GM18951 (cell line): ENCODE measurements around the gene SVBP.
"Not testable (repeated sequence)": the region's sequence is repeated elsewhere in the genome, so short reads cannot be mapped to it uniquely, and the experiment has no call there.

Experiments
- POLR2A ChIP-seq: IDR thresholded peaks from 4 replicates; pipeline ENCODE4 v1.6.1; 2011; ENCODE audit warnings: mild to moderate bottlenecking; ENCODE audit not compliant: insufficient read length, insufficient read depth; ENCODE audit errors: extremely low read depth
- in situ Hi-C: fragments of 300-500 bp; cut with MboI; formaldehyde crosslinking; loops from one replicate; pipeline ENCODE4 v1.12.0; 2022; ENCODE audit warnings: low sequenced_read_pairs, mixed read lengths, inconsistent platforms; ENCODE audit not compliant: unreplicated experiment

SVBP gene

DNA sequence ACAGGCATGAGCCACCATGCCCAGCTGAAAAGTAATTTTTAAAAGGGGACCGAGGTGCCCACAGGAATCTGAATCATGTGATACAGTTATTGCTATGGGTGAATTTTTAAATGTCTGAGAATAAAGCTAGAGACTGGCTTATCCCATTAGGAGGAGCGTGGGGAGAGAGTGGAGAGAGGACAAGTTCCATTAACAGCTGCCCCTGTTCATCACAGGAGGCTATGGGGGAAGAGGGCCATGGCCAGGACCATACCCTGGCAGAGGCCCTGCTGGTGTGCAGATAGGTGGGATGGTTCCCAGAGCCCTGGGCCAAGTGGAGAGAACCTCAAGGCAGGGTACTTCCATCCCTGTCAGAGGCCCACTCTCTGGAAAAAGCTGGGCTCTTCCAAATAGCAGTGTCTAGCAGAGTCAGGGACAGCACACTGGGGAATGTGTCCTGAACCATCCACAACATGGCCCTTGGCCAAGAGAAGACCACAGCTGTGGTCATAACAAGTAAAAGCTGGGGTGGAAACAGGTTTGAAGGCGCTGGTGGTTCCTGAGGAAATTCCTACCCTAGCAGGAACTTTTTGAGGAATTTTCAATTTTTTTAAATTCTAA is 15.5 kb upstream of the SVBP start:
- no peak for TF ChIP-seq POLR2A
- in situ Hi-C loops = no loop called here

DNA sequence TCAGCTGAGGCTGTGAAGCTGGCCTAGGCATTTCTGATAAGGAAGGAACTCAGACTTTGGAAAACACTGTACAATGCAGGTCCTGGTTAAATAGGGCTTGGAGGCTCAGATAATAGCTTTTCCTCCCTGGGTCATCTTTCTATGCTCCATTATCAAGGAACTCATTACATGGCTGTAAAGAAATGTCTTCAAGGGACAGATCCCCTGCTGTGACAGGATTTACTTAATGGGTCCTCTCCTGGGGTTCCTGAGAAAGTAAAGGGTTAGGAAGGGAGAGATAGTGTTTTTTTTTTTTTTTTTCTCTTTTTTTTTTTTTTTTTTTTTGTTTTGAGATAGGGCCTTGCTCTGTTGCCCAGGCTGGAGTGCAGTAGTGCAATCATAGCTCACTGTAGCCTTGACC is 14.1 kb upstream of the SVBP start:
- in situ Hi-C loops = no loop called here
- no peak for TF ChIP-seq POLR2A

DNA sequence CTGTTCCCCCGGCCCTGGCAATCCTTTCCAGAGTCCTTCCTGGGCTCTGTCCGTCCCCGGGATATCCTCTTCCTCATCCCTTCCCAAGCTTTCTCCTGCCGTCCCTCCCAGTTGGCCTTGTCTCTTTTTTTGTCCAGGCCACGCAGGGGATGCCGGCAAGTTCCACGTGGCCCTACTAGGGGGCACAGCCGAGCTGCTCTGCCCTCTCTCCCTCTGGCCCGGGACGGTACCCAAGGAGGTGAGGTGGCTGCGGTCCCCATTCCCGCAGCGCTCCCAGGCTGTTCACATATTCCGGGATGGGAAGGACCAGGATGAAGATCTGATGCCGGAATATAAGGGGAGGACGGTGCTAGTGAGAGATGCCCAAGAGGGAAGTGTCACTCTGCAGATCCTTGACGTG is 13.4 kb upstream of the SVBP start:
- in situ Hi-C loops = no loop called here
- TF ChIP-seq POLR2A = no peak

DNA sequence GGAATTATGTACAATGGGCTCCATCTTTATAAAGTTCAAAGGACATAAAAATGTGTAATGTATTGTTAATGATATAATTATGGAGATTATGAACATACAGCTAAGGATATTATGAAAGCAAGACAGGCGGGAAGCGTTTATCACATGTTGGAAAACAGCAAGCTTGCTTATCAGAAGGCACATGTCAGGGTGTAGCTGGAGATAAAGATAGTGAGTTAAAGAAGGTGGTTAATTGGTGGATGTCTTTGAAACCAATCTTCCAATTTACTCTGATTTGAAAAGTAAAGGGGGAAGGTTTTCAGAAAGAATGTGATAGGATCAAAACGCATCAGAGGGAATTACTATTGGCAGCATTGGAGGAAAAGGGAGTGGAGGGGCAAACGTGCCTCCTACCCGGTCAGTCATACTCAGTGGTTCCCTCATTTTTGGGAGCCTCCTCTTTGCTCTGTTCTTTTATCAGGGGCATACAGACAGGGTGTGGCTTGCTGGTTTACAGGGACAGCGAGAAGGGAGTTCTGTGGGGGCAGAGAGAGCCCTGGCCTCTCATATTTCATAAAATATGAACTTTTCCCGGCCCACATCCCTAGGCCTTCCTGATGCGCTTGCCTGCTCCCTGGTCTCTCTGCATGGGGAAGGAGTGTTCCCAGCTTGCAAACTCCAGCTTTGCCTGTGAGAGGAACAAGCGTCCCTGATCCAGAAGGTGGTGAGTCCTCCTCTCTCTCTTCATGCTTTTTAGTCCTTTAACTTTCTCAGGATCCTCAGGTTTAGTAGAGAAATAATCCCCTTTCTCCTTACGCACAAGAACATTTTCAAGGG is 8.0 kb upstream of the SVBP start:
- no peak for TF ChIP-seq POLR2A
- in situ Hi-C loops = no loop called here

DNA sequence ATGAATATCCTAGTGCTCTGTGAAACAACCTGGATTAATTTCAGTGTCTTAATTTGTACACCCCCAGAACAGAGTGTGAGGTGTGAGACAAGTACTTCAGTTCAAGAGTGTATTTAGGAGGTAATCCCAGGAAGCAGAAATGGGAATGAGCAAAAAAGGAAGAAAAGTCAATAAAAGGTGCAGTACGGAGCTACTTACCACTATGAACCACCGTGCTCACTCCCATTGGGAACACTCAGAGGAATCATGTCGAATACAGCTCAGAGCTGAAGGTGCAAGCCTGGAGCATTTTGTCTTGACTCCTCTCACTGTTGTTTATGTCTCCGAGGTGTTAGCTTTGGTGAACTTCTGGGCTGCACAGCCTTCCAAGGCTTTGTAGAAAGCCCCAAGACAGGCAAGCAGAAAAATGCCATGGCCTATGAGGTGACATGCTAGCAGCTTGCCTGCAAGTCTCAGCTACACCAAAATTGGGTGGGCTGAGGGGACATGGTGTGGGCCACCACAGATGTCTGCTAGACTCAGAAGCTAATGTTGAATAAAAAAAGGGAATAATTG is 7.4 kb upstream of the SVBP start:
- no peak for TF ChIP-seq POLR2A
- in situ Hi-C loops = no loop called here

DNA sequence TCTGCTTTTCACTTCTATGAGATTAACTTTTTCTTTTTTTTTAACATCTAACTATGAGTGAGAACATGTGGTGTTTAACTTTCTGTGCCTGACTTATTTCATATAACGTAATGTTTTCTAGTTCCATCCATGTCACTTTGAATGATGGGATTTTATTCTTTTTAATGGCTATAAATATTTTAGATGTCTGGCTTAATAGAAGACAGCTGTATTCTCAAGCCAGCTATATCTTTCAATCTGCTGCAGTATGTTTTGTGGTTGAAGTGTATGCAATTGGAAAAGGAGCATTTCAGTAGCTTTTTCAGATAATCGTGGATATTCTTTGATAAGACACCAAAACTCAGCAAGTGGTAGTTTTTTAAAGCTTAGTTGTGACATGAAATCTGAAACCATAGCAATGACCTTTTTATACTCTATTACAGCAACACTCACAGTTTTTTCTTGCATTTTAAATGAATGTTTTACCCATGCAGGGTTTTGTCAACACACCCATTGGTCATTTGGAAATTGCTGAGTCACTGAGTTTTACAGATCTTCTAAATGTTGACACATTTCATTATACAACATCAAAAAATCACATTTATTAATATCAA is 5.7 kb upstream of the SVBP start:
- in situ Hi-C loops = no loop called here
- no peak for TF ChIP-seq POLR2A

DNA sequence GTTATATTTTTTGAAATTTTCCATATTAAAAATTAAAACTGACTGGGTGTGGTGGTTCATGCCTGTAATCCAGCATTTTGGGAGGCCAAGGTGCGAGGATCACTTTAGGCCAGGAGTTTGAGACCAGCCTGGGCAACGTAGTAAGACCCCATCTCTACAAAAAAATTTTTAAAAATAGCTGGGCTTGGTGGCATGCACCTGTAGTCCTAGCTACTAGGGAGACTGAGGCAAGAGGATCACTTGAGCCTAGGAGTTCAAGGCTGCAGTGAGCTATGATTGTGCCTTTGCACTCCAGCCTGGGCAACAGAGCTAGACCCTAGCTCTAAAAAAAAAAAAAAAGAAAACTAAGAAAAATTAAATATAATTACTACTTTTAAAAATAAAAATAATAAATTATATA is 4.5 kb upstream of the SVBP start:
- in situ Hi-C loops = no loop called here
- no peak for TF ChIP-seq POLR2A

DNA sequence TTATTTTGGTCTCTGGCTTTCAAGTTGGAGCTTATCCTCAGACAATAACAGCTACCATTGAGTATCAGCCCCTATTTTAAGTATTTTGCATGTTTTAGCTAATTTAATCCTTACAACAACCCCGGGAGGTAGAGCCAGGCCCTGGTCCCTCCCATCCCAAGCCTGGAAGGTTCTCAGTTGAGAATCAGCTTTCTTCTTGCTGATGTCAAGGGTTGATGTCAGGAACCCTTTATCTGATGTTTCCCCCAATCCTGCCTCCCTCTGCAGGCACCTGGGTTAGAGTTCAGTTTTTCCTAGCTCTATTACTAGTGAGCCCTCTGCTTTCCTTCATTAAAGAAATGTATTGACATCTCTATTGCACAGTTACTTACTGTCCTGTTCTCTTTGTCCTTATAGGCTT is 3.6 kb upstream of the SVBP start:
- in situ Hi-C loops = no loop called here
- no peak for TF ChIP-seq POLR2A

DNA sequence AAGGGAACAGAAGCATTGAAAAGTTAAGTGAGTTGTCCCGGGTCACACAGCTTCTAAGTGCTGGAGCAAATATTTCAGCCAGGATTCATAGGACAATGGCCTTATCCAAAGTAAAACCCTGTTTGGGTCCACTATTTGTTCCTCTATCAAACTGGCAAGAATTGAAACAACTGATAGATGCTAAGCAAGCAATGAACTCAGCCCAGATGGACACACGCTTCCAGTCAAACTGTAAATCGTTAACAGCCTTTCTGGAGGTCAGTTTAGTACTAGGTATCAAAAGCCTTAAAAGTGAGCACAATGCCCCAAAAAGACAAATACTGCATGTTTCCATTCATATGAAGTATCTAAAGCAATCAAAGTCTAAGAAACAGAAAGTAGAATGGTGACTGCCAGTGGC is 779 bp upstream of the SVBP start:
- TF ChIP-seq POLR2A = no peak
- in situ Hi-C loops = no loop called here

DNA sequence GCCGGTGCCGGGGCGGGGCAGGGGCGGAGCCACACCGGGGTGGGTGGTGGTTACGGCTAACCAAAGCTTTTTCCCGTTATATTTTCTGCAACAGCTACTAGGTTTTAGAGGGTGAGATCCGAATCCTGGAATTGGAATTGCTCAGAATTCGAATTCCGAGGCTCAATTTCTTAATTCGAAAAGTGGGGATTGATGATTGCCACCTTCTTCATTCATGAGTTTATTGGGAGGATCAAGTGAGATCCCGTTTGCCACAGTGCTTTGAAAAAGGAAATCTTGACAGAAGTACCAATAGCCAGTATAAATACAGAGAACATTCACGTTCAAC is 207 bp upstream of the SVBP start:
- no peak for TF ChIP-seq POLR2A
- in situ Hi-C loops = no loop called here

DNA sequence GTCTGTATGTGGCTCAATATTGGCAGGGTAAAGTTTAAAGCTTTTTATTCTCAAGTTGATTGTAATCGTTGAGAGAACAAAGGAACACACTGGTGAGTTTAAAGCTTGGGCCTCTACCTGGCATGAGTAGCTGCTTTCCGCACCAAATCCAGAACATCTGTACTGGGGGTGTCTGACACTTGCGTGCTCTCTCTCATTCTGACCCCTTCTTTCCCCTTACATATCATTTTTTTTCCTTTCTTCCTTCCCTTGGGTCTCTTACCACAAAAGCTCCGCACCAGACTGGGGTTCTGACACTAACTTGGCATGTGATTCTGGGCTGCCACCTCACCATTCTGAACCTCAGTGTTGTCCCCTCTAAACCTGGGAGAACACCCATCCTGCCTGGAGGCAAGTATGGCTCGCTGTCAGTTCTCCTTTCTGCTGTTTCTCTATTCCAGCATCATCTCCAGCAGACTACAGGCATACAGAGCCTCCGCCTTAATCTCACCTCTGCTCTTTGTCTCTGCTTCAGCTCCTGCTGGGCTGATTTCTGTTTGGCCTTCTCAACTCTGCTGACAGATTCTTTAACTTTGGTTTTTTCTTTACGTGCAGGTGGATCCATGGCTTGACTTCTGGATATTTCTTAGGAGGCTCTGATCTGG is 1.1 kb downstream of the SVBP start:
- TF ChIP-seq POLR2A = no peak
- in situ Hi-C loops = no loop called here

DNA sequence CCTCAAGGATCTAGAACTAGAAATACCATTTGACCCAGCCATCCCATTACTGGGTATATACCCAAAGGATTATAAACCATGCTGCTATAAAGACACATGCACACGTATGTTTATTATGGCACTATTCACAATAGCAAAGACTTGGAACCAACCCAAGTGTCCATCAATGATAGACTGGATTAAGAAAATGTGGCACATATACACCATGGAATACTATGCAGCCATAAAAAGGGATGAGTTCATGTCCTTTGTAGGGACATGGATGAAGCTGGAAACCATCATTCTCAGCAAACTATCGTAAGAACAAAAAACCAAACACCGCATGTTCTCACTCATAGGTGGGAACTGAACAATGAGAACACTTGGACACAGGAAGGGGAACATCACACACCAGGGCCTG is 2.4 kb downstream of the SVBP start:
- in situ Hi-C loops = not testable (repeated sequence)

DNA sequence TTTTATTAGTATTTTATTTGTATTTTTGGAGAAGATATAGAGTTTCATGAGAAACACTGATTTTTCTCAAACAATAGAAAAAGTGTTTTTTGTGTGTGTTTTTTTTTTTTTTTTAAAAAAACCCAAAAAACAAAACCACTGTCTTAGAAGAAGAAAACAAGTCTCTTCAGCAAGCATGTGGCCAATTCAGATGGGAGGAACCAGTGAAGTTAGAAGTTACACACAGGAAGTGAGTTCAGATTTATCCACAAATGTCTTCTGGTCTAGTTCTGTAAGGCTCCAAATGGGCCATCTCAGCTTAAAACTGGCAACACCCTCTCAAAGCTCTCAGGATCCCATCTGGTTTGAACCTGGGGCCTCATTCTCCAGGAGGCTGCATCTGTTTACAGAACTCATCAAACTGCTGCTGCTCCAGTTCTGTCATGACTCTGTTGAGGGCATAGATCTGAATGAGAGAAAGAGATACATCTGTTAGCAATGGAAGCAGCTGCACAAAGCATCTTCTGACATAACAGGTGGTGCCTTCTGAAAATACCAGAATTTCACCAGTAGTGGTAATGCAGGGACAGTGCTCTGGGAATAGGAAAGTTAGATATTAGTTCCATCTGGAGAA is 10.0 kb downstream of the SVBP start:
- in situ Hi-C loops = no loop called here
- TF ChIP-seq POLR2A = no peak
